Stimulated activated CD4-positive, alpha-beta T cell treated with anti-CD3 and anti-CD28 coated beads, Interleukin-4, amount 100 ng/mL, for 4 hours (primary cell): ENCODE measurements around the gene ENTHD1.
"Not testable (repeated sequence)": the region's sequence is repeated elsewhere in the genome, so short reads cannot be mapped to it uniquely, and the experiment has no call there.

ENCODE experiments used
- DNase-seq, 2 experiments: peaks; one replicate each; pipeline ENCODE4 v3.0.0-alpha.2; 2020

The ENTHD1 gene

DNA sequence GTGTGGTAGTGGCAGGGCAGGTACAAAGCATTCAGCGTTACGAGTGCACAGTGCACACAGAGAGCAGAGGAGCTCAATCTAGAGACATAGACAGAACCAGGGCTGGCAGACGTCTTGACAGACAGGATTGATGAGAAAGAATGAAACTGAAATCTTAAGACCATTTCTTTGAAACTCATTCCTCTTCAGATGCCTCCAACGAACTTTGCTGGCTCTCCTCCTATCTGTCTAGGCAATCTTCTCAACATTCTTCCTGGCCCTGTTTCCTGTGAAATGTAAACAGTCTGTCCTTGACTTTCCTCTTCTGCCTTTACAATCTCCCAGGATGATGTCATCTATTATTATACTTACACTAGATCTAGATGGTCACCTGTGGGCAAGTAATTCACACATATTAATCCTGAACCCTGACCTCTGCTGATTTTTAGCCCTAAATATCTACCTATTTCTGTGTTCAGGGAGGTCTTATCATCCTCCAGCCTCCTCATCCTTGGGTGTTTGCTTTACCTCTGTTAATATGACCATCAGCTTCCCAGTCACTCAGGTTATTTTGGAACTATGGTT is 119.5 kb downstream of the ENTHD1 start:
- DNase-seq = peak; percentile 6 to 41

DNA sequence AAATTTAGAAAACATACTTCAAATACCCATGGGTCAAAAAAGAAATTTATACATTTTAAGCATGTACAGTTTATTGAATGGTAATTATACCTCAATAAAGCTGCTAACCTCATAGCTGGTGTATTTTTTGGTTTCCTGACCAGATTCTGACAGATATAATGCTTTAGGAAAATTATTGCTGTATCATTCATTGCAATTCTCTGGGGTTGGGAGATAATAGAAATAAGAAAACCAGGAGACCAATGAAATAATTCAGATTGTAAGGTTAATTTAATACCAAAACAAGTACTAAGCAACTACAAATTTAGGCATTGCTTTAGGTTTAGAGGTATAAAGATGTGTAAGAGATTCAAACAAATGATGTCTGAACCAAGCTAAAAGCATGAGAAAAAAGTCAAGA is 120.1 kb downstream of the ENTHD1 start:
- no peak for DNase-seq

DNA sequence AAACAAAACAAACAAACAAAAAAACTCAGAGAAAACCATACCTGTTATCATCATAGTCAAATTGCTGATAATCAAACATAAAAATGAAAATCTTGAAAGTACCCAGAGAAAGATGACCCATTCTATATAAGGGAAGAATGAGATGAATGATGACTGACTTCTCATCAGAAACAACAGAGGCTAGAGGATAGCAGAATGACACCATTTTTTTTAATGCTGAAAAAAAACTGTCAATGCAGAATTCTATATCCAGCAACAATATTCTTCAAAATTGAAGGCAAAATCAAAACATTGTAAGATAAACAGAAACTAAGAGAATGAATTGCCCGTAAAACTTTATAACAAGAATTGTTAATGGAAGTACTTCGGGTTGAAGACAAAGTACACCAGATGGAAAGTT is 122.1 kb downstream of the ENTHD1 start:
- DNase-seq = no peak

DNA sequence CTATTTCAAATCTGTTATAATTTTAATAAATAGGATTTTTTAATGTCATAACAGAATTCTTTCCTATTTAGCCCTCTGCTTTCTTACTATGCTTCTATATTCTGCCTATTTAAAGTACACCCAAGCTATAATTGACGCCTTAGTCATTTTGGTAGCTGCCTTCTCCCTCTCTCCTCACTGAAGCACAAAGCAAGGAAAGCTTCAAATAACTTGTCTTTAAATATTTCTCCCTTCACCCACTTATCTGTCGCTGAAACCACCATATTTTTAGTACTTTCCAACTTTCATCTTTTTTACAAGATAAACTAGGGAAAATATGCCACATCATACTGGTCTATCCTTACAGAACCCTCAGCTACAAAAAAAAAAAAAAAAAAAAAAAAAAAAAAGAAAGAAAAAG is 127.9 kb downstream of the ENTHD1 start:
- no peak for DNase-seq

DNA sequence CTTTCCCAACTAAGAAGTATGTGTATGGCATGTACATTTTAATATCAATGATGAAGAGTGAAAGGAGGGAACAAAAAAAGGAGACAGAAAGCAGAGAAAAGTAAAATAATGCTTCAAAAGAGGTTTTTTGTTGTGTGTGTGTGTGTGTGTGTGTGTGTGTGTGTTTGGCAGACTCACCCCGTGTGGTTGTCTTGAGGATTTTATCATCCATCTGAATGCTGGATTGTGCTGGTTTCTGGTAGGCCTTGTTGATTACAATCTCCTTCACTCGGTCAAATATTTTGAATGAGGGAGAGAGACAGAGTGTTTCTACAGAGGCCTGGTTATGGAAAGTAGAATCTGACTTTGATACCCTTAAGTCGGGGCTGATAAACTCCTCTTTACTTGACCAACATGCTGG is 128.5 kb downstream of the ENTHD1 start:
- no peak for DNase-seq

DNA sequence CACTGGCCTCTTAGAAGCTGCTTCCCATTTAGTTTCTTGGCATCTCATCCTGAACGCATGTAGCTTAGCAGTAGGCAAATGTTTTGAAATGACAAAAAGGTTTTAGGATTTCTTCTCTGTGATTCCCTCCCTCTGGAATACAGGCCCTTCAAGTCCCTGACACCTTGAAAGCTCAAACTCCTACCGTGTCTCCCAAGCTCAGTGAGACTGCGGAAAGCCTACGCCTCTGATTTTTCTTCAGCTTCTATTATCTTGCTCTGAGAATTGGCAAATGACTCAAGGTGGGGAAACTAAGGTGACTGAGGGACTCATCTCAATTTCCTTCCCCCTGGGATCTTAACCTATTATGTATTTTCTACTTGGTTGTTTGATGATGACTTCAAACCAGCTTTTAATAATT is 130.3 kb downstream of the ENTHD1 start:
- no peak for DNase-seq

DNA sequence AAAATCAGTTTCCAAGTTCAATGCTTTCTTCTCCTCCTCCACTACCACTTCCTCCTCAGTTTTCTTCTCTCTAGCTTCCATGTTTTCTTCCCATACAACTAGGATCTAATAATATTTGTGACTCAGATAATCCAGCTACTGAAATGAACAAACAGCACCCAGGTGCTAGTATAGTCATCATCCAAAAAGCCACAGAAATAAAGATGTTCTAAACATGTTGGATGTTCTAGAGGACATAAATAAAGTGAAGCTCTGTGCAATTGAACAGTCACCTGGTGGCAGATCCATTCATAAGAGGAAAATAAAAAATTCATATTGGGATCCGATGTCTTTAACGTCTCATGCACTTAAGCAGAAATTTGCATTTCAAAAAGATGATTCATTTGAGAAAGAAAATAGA is 142.8 kb downstream of the ENTHD1 start:
- DNase-seq = no peak

DNA sequence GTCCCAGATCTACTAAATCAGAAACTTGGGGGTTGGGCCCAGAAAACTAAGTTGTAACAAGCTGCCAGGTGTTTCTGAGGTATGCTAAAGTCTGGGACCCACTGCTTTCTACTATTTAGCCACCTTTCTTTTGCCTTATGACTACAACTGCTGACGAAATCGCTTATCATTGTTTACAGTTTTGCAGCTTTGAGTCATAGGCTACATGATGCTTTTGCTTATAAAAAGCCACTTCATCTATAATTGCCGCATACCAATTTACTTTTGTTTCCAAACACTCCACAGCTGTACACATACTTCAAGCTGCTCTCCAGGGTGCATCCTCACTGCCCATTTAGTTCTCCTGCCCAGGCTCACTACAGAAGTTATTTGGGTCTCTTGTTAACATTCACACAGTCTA is 144.7 kb downstream of the ENTHD1 start:
- no peak for DNase-seq

DNA sequence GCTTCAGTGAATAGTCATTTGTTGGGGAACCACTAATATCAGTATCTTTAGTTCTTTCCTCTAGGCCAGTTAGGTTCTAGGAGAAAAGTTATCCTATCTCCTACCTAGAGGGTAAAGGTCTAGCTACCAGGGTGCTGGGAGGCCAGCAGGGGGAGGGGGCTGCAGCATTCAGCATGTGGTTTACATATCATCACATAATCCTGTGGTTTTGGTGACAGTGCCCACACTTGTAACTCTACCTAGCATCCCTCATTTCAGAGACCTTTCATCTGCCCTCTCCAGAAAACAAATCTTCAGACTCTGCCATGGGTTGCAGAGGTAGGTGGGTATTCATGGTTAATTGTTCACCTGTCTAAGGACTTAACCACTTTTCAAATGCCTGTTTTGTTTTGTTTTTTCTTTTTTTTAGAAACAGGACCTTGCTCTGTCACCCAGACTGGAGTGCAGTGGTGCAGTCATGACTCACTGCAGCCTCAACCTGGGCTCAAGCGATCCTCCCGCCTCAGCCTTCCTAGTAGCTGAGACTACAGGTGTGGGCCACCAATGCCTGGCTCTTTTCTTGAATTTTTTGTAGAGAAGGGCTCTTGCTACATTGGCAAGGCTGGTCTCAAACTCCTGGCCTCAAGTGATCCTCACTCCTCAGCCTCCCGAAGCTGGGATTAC is 146.8 kb downstream of the ENTHD1 start:
- no peak for DNase-seq

DNA sequence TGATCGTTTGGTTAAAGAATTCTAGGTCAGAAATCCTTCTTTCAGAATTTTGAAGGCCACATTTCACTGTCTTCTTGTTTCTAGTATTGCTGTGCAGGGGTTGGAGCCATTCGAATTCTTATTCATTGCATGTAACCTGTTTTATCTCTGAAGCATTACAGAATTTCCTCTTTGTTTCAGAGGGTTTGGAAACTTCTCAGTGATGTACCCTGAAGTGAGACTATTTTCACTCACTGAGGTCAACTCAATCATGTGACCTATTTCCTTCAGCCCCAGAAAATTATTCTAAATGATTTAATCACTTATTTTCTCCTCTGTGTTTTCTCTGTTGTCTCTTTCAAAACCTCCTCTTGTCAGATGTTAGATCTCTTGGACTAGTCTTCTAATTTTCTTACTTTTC is 147.8 kb downstream of the ENTHD1 start:
- DNase-seq = no peak

DNA sequence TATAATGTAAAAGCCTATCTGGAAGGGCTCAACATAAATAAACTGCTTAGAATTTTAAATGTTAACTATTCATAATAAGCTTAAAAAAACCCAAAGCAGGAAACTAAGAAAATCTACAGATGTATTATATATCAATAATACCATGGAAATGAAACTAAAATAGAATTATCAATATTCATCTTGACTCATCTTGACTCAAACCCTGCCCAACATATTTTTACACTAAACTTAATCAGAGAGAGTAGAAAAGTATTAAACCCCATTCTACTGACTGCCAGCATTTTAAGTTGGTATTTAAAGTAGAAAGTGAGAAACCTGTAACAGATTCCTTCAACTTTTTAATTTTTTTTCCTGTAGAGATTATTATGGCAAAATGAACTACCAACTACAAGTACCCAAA is 149.2 kb downstream of the ENTHD1 start:
- DNase-seq = no peak

DNA sequence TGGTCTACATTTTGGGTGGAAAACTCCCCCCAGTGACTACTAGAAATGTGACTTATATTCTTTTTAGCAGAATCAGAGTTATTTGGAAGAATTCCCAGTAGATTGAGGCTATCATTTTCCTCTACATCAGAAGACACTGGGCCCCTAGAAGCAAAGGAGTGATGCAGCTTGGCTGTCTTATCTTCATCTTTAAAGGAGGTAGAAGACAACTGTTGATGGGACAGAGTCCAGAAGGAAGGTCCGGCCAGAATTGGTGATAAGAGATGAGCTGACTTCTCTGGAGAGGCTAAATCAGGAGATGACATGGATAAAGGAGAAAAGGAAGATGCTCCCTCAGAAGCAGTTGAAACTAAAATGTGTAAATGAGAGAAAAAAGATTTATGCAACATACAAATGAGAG is 149.6 kb downstream of the ENTHD1 start:
- no peak for DNase-seq

DNA sequence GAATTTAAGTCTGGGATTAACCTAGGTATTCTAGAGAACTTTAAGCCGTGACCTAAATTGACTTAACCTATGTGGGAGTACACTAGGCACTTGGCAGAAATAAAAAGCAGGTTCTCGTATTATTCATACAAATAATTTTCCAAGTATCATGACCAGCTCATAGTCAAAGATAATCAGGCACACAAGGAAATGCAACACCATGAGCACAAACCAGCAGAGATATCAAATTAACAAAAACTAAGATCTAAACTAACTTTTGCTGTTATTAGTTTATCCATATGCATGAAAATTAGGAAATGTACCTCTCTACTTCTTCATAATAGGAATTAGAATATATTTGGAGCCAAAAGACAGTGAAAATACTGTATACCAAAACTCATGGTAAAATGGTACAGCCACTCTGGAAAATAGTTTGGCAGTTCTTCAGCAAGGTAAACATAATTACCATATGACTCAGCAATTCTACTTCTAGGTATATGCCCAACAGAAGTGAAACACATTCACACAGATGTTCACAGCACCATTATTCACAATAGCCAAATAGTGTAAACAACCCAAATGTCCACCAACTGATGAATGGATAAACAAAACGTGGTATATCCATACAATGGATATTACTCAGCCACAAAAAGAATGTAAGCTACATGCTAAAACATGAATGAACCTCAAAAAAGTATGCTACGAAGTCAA is 154.1 kb downstream of the ENTHD1 start:
- DNase-seq = no peak

DNA sequence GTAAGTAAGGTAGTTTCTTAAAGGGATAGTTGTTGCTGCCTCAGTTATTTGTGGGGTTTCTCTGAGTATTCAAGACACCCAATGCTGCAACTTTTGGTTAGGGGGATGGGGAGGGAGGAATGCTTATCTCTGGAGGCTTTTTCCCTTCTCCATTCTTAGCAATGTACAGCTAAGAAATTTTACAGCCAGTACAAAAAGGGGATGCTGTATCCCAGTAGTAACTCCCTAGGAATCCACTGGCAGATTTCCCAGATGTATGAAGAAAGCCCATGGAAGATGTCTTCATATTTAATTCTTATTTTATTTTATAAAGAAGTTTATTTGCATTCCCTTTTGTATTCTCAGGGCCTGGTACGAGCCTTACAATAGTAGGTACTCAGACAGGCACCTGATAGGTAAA is 154.8 kb downstream of the ENTHD1 start:
- DNase-seq = no peak

DNA sequence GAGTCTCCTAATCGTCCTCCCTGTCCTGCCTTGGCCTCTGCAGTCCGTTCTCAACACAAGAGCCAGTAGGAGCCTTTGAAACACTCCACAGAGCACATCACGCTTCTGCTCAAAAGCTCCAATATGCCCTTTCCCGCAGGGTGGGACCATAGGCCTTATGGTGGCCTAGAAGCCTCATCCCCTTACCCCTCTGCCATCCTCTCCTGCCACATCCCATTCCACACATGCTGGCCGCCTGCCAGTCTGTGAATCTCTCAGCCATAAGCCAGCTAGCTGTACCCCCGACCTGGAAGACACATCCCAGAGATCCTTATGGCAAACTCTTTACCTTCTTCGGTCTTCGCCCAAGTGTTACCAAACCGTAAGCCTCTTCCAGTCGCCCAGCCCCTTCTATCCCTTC is 157.8 kb downstream of the ENTHD1 start:
- no peak for DNase-seq

DNA sequence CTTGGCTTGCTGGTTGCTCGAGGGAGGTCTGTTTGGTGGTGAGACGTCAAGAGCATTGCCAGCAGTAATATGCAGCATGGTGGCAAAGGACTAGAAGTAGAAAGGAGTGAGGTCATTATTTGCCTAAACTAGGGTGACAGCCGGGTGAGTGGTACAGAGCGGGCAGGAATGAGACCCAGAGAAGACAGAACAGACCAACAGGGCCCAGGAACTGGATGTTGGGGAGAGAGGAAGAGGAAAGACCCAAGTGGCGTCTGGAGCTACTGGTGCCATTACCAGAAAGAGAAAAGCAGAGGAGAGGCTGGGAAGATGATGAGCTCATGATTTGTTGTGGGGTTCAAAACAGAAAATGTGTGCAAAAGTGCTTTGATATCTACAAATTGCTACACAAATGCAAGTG is 158.7 kb downstream of the ENTHD1 start:
- DNase-seq = no peak

DNA sequence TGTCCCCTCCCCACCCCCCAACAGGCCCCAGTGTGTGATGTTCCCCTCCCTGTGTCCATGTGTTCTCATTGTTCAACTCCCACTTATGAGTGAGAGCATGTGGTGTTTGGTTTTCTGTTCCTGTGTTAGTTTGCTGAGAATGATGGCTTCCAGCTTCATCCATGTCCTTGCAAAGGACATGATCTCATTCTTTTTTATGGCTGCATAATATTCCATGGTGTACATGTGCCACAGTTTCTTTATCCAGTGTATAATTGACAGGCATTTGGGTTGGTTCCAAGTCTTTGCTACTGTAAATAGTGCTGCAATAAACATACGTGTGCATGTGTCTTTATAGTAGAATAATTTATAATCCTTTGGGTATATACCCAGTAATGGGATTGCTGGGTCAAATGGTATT is 159.5 kb downstream of the ENTHD1 start:
- not testable (repeated sequence) for DNase-seq

DNA sequence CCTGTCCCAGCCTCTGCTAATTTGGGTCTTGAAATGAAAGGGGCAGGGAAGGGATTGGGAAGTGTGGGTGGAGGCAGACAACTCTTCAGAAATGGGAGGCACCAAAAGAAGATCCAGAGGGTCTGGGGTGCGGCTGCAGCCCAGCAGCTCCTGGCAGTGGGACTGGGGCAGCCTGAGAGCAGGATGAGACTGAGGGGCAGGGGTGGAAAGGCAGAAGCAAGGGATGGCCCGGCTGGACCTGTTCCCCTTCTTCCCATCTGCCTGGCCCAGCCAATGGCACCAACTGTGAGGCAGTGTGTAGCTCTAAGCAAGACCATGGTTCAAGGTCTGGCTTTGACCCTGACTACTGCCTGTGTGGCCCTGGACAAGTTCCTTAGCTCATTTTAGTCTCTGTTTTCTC is 160.4 kb downstream of the ENTHD1 start:
- DNase-seq = no peak

DNA sequence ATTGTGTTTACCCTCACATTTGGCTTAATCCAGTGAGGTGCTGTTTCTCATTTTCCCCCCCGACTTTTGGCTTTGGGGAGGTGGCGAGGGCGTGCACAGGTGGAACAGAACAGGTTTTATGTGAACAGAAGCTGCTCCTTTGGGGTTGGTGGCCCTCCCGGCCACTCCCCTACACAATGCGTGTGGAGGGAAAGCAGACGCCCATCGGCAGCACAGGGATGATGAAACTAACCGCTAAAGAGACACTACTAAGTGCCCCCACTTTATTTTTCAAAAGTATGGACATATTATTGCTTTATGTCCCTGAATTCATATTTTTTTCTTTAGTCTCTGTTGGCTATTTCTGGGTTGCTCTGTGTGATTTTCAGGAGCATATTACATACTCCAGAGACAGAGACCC is 160.9 kb downstream of the ENTHD1 start:
- DNase-seq = no peak

DNA sequence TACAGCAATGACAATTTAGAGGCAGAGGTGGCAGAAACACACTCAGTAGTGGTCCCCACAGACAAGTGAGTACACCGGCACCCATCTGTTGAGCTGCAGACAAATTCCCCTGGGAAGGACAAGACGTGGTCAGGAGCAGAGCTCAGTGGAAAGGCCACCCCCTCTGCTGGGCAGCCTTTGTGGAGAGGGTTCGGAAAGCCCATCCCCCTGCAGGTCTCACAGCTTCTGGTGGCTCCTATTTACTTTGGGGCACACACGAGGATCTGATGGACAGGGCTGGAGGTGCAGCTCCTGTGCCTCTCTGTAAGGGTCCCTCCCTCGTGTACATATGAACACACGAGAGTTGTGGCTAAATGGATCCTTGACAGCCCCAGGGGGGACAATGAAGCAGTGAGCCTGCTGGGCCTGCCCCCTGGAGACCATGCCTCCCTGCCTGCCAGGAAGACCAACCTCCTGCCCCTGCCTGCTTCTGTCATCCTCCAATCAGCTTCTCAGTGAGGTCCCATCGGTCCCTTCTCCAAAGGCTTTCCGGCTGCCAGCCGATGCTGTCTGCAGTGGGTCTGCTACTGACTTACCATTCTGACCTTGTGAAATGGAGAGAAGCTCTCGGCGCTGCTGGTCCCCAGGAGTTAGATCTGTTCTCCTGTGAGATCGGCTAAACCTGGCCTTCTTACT is 161.5 kb downstream of the ENTHD1 start:
- DNase-seq = no peak

DNA sequence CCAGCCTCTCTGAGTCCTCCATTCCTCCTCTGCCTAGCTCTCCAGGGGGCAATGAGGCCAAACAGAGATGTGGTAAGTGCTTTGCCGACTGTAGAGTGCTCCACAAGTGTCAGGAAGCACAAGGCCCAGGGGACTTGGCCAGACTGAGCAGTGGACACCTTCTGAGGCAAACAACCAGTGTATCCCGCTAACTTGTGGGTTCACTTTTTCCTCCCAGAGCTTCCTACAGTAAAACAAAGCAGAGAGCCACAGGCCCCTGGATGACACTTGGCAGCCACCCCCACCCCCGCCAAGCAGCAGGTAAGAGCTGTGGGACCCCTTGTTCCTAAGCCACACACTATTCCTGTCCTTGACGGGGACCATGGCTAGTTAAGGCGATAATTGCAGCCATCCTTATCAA is 162.1 kb downstream of the ENTHD1 start:
- DNase-seq = no peak

DNA sequence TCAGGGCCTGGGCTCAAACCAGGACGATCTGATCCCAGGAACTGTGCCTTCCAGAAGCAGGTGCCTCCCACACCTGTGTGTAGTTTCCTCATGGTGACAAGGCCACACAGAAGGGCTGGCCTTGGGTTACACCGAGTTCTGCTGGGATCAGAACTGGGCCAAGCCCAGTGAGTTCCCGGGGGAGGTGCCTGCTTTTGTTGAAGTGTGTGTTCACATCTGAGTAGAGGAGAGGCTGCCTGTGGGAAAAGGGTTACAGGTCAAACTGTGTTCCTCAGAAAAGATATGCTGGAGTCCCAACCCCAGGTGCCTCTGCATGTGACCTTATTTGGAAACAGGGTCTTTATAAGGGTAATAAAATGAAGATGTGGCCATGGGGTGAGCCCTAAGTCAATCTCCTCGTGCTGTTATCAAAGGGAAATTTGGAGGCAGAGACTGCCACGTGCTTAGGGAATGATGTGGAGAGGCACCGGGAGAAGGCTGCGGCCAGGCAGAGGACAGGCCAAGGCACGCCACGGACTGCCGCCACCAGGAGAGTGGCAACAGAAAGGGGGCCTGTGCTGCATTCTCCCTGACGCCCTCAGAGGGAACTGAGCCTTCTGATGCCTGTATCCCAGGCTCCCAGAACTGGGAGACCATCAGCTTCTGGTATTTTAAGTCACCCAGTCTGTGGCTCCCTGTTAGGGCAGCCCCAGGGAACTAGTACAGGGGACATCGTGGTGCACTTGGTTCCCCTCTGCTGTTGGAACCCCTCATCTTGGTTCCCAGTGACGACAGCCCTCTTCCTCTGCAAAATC is 164.2 kb downstream of the ENTHD1 start:
- DNase-seq = no peak

DNA sequence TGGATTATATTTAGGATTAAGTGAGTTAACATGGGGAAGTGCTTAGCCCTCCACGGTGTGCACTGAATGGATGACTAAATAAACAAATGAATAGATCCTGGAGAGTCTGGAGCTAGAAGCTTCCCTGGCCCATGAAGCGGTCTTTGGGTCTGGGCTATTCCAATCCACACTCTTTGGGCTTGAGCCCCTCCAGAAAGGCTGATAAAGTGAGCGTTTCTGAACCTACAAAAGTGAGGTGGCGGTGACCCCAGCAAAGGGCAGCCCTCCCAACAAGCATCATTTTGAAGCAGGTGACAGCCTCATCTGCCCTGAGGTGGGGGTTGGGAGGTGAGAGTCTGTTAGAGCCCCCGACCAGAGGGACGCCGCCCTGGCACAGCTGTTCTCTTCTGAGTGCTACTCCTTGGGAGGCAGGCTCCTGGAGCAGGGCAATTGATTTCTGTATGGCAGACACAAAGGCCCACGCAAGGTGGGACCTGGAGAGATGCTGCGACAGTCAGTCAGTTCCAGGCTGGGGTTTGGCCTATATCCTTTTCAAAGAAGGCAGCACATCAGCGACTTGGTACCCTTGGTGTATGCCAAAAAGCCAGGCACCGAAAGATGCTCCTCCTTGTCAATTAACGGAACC is 165.2 kb downstream of the ENTHD1 start:
- DNase-seq = no peak
